Glomerular visceral epithelial cell (primary cell): Measurements from ENCODE around the gene SRXN1.
"Not testable (repeated sequence)": the region's sequence is repeated elsewhere in the genome, so short reads cannot be mapped to it uniquely, and the experiment has no call there.

Experiments
- DNase-seq: peaks from one replicate; pipeline ENCODE4 v3.0.0-alpha.2; 2016; ENCODE audit errors: extremely low spot score

The SRXN1 gene

GRCh38 chr20:655726-656624 lies 3.0 kb upstream of the SRXN1 start:
- DNase-seq: no peak

- no peak for DNase-seq
Observed at GRCh38 chr20:654417-654750, 1.4 kb upstream of the SRXN1 start.

DNA sequence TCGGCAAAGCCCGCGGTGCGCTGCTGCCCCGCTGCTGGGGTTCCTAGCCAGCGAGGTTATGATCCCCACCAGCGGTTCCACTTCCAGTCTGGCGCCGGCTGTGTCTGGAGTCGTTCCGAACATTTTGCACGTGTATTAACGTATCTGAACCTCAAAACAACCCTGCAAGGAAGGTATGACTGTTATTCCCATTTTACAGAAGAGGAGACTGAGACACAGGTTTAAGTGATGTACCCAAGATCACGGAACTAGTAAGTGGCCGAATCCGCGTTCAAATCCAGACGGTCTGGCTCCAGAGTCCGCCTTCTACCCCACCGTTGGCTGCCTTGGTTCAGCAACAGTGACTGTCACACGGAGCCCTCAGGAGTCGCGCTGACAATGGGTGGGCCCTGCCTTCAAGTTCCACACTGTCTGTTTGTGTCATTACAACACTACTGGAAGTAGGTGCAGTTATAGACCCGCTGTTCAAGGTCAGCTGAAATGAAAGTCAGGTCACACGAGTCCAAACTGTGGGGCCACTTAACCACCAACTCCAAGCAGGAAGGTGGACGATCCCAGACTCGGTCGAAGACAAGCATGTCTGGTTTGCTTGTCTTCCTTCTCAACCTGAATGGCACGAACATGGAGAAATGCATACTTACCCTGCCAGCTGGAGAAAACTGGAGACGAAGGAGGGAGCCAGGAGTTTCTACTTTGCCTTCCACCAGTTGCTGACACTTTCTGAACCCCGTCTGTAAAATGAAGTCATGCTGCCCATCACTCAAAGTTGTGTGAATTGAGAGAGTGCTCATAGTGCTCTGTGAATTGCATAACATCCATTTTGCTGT lies 803 bp upstream of the SRXN1 start:
- no peak for DNase-seq

GRCh38 chr20:652615-653109 lies 338 bp downstream of the SRXN1 start:
- DNase-seq: peak; percentile 59

GRCh38 chr20:651713-652614 lies 1.0 kb downstream of the SRXN1 start:
- DNase-seq: peak; percentile 16

GRCh38 chr20:650954-651353 lies 2.0 kb downstream of the SRXN1 start:
- DNase-seq: no peak

GRCh38 chr20:650281-650680 lies 2.7 kb downstream of the SRXN1 start:
- no peak for DNase-seq

DNA sequence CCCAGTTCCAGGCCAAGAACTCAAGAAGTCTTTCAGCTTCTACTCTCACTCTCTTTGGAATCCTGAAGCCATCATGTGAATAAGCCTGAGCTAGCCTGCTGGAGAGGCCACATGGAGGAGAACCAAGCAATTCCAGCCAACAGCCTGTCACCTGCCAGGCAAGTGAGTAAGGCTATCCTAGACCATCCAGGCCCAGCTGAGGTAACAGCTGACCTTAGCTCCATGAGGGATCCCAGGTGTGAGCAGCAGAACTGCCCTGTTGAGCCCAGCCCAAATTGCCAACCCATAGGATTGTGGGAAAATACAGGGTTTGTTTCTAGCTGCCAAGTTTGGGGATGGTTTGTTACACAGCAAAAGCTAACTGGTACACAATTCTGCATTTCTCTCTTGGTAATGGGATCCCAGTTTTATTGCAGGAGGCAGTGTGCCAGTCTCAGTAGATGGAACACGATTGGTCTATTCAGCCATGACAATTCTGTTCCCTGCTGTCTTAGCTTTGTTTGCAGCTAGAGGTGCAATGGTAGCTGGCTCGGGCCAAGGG lies 5.5 kb downstream of the SRXN1 start:
- no peak for DNase-seq

GRCh38 chr20:646868-647233 lies 6.1 kb downstream of the SRXN1 start:
- DNase-seq: no peak

DNA sequence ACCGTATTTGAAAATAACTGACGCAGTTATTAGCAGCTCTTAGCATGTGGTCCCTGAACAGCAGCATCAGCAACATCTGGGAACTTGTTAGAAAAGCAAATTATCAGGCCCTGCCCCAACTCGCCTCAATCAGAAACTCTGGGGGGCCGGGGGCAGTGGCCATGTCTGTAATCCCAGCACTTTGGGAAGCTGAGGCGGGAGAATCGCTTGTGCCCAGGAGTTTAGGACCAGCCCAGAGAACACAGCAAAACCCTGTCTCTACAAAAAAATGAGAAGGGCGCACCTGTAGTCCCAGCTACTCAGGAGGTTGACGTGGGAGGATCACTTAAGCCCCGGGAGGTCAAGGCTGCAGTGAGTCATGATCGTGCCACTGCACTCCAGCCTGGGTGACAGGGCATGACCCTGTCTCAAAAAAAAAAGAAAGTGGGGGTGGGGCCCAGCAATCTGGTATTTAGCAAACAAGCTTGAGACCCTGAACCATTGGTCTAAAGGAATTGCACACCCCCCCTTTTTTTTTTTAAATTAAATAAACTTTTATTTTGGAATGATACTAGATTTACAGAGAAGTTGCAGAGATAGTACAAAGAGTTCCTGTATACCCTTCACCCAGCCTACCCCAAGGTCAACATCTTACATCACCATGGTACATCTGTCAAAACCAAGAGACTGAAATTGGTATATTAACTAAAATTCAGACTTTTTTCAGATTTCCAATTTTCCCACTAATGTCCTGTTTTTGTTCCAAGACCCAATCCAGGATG lies 6.7 kb downstream of the SRXN1 start:
- DNase-seq: no peak

GRCh38 chr20:645318-646106 lies 7.5 kb downstream of the SRXN1 start:
- DNase-seq: peak; percentile 75

DNA sequence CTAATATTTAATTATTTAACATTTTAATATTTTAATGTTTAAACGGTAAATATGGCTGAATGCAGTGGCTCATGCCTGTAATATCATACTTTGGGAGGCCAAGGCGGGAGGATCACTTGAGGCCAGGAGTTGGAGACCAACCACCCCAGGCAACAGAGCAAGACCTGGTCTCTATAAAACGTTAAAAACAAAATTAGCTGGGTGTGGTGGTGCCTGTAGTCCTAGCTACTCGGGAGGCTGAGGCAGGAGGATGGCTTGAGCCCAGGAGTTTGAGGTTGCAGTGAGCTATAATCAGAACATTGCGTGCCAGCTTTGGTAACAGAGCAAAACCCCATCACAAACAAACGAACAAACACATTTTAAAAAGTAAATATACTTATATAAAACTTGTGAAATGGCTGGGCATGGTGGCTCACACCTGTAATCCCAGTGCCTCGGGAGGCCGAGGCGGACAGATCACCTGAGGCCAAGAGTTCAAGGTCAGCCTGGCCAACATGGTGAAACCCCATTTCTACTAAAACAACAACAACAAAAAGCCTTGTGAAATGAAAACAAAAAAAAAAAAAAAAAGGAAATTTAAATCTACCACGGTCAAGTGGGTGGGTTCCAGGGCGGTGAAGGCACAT lies 8.2 kb downstream of the SRXN1 start:
- DNase-seq: no peak

DNA sequence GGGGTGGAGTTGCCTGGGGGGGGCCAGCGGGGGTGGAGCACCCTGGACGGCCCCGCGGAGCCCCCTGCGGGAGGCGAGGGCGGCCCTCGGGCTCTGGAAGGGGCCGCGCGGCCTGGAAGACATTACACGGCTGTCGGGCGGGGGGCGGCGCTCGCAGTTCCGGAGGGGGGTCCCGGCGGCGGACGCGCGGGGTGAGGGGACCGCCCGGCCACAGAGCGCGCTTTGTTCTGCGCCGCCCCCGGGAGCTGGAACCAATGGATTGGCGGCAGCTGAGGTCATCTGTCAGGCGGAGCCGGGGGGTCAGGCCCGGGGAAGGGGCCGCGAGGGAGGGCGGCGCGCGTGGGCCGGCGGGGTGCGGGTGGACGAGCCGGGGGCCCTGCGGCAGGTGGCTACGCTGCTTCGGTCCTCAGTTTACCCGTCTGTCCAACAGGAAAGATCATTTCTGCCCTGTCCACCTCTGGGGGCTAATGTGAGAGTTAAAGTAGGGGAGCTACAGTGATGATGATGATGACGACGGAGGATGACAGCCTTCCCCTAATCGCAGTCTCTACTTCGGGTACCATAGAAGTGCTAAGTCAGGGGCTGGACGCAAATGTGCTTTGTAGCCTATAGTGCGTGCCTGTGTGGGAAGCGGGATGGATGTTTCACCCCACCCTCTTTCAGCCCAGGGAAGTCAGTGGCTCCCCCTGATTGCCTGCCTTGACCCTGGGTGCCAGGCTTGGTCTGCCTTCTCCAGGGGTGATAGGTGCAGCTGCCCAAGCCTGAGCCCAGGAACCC lies 10.4 kb downstream of the SRXN1 start:
- no peak for DNase-seq

DNA sequence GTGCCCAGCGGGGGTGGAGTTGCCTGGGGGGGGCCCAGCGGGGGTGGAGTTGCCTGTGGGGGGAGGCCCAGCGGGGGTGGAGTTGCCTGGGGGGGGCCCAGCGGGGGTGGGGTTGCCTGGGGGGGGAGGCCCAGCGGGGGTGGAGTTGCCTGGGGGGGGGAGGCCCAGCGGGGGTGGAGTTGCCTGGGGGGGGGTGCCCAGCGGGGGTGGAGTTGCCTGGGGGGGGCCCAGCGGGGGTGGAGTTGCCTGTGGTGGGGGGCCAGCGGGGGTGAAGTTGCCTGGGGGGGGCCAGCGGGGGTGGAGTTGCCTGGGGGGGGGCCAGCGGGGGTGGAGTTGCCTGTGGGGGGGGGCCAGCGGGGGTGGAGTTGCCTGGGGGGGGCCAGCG lies 11.0 kb downstream of the SRXN1 start:
- not testable (repeated sequence) for DNase-seq

GRCh38 chr20:641516-641875 lies 11.5 kb downstream of the SRXN1 start:
- peak; percentile 14 for DNase-seq

- no peak for DNase-seq
Observed at GRCh38 chr20:640674-641515, 12.1 kb downstream of the SRXN1 start.

DNA sequence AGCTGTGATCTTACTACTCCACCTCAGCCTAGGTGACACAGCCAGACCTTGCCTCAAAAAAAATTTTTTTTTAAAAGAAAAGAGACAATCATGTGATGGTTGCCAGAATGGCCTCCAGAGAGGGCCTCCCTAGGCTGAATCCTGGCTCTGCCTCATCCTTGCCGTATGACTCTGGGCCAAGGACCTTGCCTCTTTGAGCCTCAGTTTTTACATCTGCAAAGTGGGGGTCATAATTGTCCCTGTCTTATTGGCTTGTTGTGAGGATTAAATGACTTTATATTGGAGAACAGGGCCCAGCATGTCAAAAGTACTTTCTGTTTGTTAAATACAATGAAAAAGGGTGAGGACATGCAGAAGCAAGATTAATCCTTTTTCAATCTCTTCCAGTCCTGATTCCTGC lies 14.4 kb downstream of the SRXN1 start:
- no peak for DNase-seq

DNA sequence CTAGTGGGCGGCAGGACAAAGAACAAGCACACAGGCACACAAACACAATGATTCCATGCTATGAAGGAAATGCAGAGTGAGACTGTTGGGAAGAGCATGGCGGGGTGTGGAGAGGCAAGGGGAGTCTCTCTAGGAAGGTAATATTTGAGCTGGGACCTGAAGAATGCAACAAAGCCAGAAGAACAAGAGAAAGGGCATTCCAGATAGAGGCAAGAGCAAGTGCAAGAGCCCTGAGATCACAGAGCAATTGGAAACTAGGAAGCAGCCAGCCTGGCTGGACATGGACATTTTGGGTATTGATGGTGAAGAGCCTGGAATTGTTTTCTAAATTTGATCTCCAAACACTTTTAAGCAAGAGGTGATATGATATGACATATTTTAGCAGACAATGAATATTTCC lies 15.4 kb downstream of the SRXN1 start:
- no peak for DNase-seq
